ENCODE results near the gene ATG9B. TPM values are rescaled to one million over a fixed set of nuclear protein-coding genes. Genes with fewer than 3 reads are reported as not detected.

ATG9B gene
- total and polyA plus RNA-seq, 2 of the 13 experiments (the other 11 are each of a cell fraction or from before 2014, with no cell fraction given) = 0.24 TPM; not detected in 1

- FAIRE-seq (no peak), ATAC-seq (no peak), DNase-seq (ENCODE audit: low spot score) (no peak)
- BruUV-seq (replicated peaks) = no TSS peak
- Histone ChIP-seq H3K27me3 (ENCODE audit: control insufficient read depth in 1 of 2, insufficient read depth in 2 of 2, low read length in 2 of 2) (peaks cover 6 to 18% of the 10 kb centered on the region in 2 experiments; a peak in 4 of 5 replicates), H3K9ac (ENCODE audit: insufficient read depth, low read depth, low read length) (no peak overlapping the region), H3K4me3 (replicated peaks in 1 of 3; ENCODE audit: insufficient read depth in 1 of 3, low read depth in 2 of 3, low read length in 3 of 3) (no peak overlapping the region), H2AFZ (ENCODE audit: low read length) (no peak overlapping the region), H3K27ac (ENCODE audit: extremely low read length, insufficient read depth, low read length) (no peak overlapping the region), H3K4me1 (ENCODE audit: insufficient read depth, low read length) (peaks cover 57% of the 10 kb centered on the region), H4K20me1 (ENCODE audit: insufficient read depth, low read length) (no peaks in the 10 kb centered on the region), H3K36me3 (replicated peaks in 1 of 2; ENCODE audit: control insufficient read depth in 1 of 2, insufficient read depth in 2 of 2, low read length in 2 of 2) (no peaks in the 10 kb centered on the region; a peak in 1 of 5 replicates), H3K9me3 (ENCODE audit: low read length) (no peaks in the 10 kb centered on the region), H3K79me2 (ENCODE audit: insufficient read depth, low read length) (no peaks in the 10 kb centered on the region), H3K4me2 (ENCODE audit: low read depth, low read length) (no peak overlapping the region)
- POLR2A ChIA-PET = no interaction called here
- in situ Hi-C loops (cut with HindIII; ENCODE audit: extremely low pct_ligation_motif_present, low pct_unique_long_range_greater_than_20kb) = no loop called here
- TF ChIP-seq CENPT (CRISPR knock-in tag; IDR thresholded peaks at IDR 0.05; ENCODE audit: low read depth) = no peak
- TF ChIP-seq IRF2 (CRISPR knock-in tag; IDR thresholded peaks at IDR 0.05) = no peak
- no peak for TF ChIP-seq ZBTB7A (CRISPR knock-in tag; IDR thresholded peaks at IDR 0.05)
- TF ChIP-seq USF2 (IDR thresholded peaks at IDR 0.05; ENCODE audit: low read depth, low read length) = no peak
- TF ChIP-seq USF2 (CRISPR knock-in tag; IDR thresholded peaks at IDR 0.05; ENCODE audit: borderline replicate concordance) = no peak
- no peak for TF ChIP-seq ZBTB39 (CRISPR knock-in tag; IDR thresholded peaks at IDR 0.05)
- 82% methylated on average over 5 of the region's 8 CpGs for WGBS (ENCODE audit: low lambda C conversion rate)
- intact Hi-C loops (cut with micrococcal nuclease; ENCODE audit: unreplicated experiment) = no loop called here
- CTCF ChIA-PET (ENCODE audit: low intra/inter-chr PET ratio, low total read pairs) = no interaction called here
These were observed 9.3 kb downstream of the ATG9B start for GRCh38 chr7:151014950-151015349.
